SK-N-SH (cell line): ENCODE measurements around the gene RNF223. TPM values are rescaled to one million over a fixed set of nuclear protein-coding genes. Genes with fewer than 3 reads are reported as not detected.

Experiments used
- CTCF ChIA-PET: fragments of 300-600, 350-600 bp; formaldehyde crosslinking; extraction: SDS; loops from one replicate; lab custom pipeline; 2021; lab: Yijun Ruan, JAX
- POLR2A ChIA-PET: fragments of 350-600 bp; sonication (Branson Sonifier 250); formaldehyde crosslinking; extraction: SDS; loops from one replicate; lab custom pipeline; 2020; ENCODE audit warnings: antibody characterized with exemption, inconsistent platforms; lab: Yijun Ruan, JAX
- DNase-seq: peaks from one replicate; pipeline ENCODE4 v3.0.0; 2012
- H2AFZ ChIP-seq: fragments of 200-600 bp; sonication (generic); 2 replicates; pipeline ENCODE4 v1.8.1; 2016; ENCODE audit warnings: antibody characterized with exemption, mild to moderate bottlenecking, low read depth
- H3F3A ChIP-seq: fragments of 200-600 bp; sonication (generic); replicated peaks from 2 replicates; pipeline ENCODE3; 2016; ENCODE audit warnings: antibody characterized with exemption, mild to moderate bottlenecking; ENCODE audit not compliant: insufficient read depth
- H3K27ac ChIP-seq, 2 experiments: fragments of 200-500 bp in 1 of 2; fragments of 200-600 bp in 1 of 2; sonication (Bioruptor generic) in 1 of 2; sonication (generic), shearing (Covaris generic) in 1 of 2; 2 replicates each; pipeline versions ENCODE4 v1.5.1 to v1.6.1; 2014 to 2016; ENCODE audit warnings: low read depth in 2 of 2, inconsistent platforms in 1 of 2, low read length in 1 of 2, mild to moderate bottlenecking in 1 of 2, mixed read lengths in 1 of 2
- H3K27me3 ChIP-seq: fragments of 200-600 bp; sonication (generic), shearing (Covaris generic); 2 replicates; pipeline ENCODE4 v1.6.1; 2016; ENCODE audit warnings: mixed run types; ENCODE audit not compliant: insufficient read depth
- H3K36me3 ChIP-seq, 2 experiments: fragments of 200-500 bp in 1 of 2; fragments of 200-600 bp in 1 of 2; sonication (Bioruptor generic) in 1 of 2; sonication (generic) in 1 of 2; replicated peaks in 1 of 2; 2 replicates each; pipeline versions ENCODE3 to v1.5.1; 2014 to 2016; ENCODE audit warnings: low read length in 1 of 2, mild to moderate bottlenecking in 1 of 2; ENCODE audit not compliant: insufficient read depth in 2 of 2, control insufficient read depth in 1 of 2
- H3K4me1 ChIP-seq, 2 experiments: fragments of 200-500 bp in 1 of 2; fragments of 200-600 bp in 1 of 2; sonication (Bioruptor generic) in 1 of 2; sonication (generic), shearing (Covaris generic) in 1 of 2; 2 replicates each; pipeline versions ENCODE4 v1.5.1 to v1.6.1; 2014 to 2016; ENCODE audit warnings: low read depth in 1 of 2, low read length in 1 of 2, mixed run types in 1 of 2; ENCODE audit not compliant: insufficient read depth in 2 of 2, control insufficient read depth in 1 of 2
- H3K4me2 ChIP-seq: fragments of 200-600 bp; sonication (generic), shearing (Covaris generic); 2 replicates; pipeline ENCODE4 v1.6.1; 2017; ENCODE audit warnings: mixed run types
- H3K4me3 ChIP-seq, 2 experiments: fragments of 200-500 bp in 1 of 2; fragments of 200-600 bp in 1 of 2; sonication (Bioruptor generic) in 1 of 2; sonication (generic), shearing (Covaris generic) in 1 of 2; 2 replicates each; pipeline versions ENCODE4 v1.5.1 to v1.8.1; 2014 to 2016; ENCODE audit warnings: low read depth in 2 of 2, inconsistent platforms in 1 of 2, low read length in 1 of 2, mild to moderate bottlenecking in 1 of 2, mixed read lengths in 1 of 2, moderate library complexity in 1 of 2
- H3K79me2 ChIP-seq: fragments of 200-600 bp; sonication (generic); 2 replicates; pipeline ENCODE4 v1.8.1; 2017; ENCODE audit warnings: mild to moderate bottlenecking; ENCODE audit not compliant: insufficient read depth
- H3K9ac ChIP-seq: fragments of 200-600 bp; sonication (generic); 2 replicates; pipeline ENCODE4 v1.6.1; 2017; ENCODE audit warnings: mixed run types
- H3K9me2 ChIP-seq: fragments of 200-600 bp; sonication (generic); 2 replicates; pipeline ENCODE4 v1.6.1; 2017; ENCODE audit warnings: mixed run types
- H3K9me3 ChIP-seq: fragments of 200-600 bp; sonication (generic); 2 replicates; pipeline ENCODE4 v1.6.1; 2017; ENCODE audit warnings: mixed run types, mild to moderate bottlenecking, moderate library complexity
- H4K20me1 ChIP-seq: fragments of 200-600 bp; sonication (generic); 2 replicates; pipeline ENCODE4 v1.6.1; 2017; ENCODE audit warnings: mild to moderate bottlenecking, mixed run types; ENCODE audit not compliant: insufficient read depth
- FOXJ3 ChIP-seq: sonication (generic); formaldehyde crosslinking; IDR thresholded peaks from 2 replicates; pipeline ENCODE4 v1.5.1; 2020; ENCODE audit warnings: mild to moderate bottlenecking, missing genetic modification reagents
- FOXM1 ChIP-seq: IDR thresholded peaks from 2 replicates; pipeline ENCODE4 v1.4.0; 2012; ENCODE audit warnings: low read depth, mild to moderate bottlenecking
- GABPA ChIP-seq: IDR thresholded peaks from 2 replicates; pipeline ENCODE4 v1.4.0; 2012; ENCODE audit warnings: low read depth, mild to moderate bottlenecking
- MEF2A ChIP-seq: IDR thresholded peaks from 2 replicates; pipeline ENCODE4 v1.4.0; 2012; ENCODE audit warnings: low read depth, borderline replicate concordance
- RAD21 ChIP-seq: IDR thresholded peaks from 2 replicates; pipeline ENCODE4 v1.6.1; 2012; ENCODE audit warnings: mild to moderate bottlenecking, low read length
- REST ChIP-seq: IDR thresholded peaks from 2 replicates; pipeline ENCODE4 v1.6.1; 2012; ENCODE audit warnings: mild to moderate bottlenecking, low read depth, low read length, moderate library complexity
- SMC3 ChIP-seq: IDR thresholded peaks from 2 replicates; pipeline ENCODE4 v1.6.1; 2012; ENCODE audit warnings: low read depth, low read length, improper control_type of control experiment
- WGBS: methylation state at CpG from one replicate; pipeline ENCODE4 v1.1.6; 2017; ENCODE audit warnings: low lambda C conversion rate; 5-methylcytosine and 5-hydroxymethylcytosine counted together
- polyA plus RNA-seq, 3 experiments: library from polyadenylated mRNA; depleted of rRNA; stranded (reverse); fragments of >200 nt; gene quantifications; 2 replicates each; pipeline ENCODE4 v1.2.3, GENCODE V29; 2012
- TF ChIP-seq, protein P1 (sequence below): fragments of 150-350 bp; IDR thresholded peaks from 2 replicates; pipeline ENCODE4 v1.6.1; 2016; ENCODE audit warnings: mild to moderate bottlenecking, low read depth, low read length

The RNF223 gene
- polyA plus RNA-seq, 1 of the 3 experiments (the other 2 are of a cell fraction) = not detected

DNA sequence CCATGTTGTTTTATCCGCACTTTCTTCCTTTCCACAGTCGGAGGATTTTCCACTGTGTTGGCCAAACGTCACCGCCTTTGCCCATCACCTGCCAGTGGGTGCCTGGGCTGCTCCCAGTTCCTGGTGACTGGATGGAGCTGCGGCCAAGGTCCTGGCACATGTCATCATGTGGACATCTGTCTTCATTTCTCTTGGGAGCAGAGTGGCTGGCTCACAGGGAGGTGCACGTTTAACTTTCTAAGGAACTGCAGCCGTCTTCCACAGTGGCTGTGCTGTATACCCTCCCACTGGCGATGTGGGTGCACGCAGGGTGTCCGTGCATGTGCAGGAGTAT is 19.5 kb upstream of the RNF223 start:
- no peaks in the 10 kb centered on the region for H3K9me2 ChIP-seq
- H3K4me2 ChIP-seq = no peak overlapping the region
- TF ChIP-seq REST = no peak
- TF ChIP-seq SMC3 = no peak
- no peak for TF ChIP-seq FOXJ3 (CRISPR knock-in tag)
- H3K4me1 ChIP-seq = no peaks in the 10 kb centered on the region
- ChIA-PET CTCF (no interaction called here), POLR2A (no interaction called here)
- no peaks in the 10 kb centered on the region for H3K9me3 ChIP-seq
- no peak for DNase-seq
- H4K20me1 ChIP-seq = no peaks in the 10 kb centered on the region
- no peak overlapping the region for H3K27ac ChIP-seq
- WGBS = 92% methylated on average over 9 of the region's 10 CpGs
- H3K79me2 ChIP-seq = no peaks in the 10 kb centered on the region; the same call in 1 of the 2 replicates
- H3K36me3 ChIP-seq = no peaks in the 10 kb centered on the region
- H3F3A ChIP-seq = peaks cover 3% of the 10 kb centered on the region
- H3K4me3 ChIP-seq = no peak overlapping the region
- H3K27me3 ChIP-seq = no peaks in the 10 kb centered on the region
- H3K9ac ChIP-seq = no peak overlapping the region
- no peak overlapping the region for H2AFZ ChIP-seq

DNA sequence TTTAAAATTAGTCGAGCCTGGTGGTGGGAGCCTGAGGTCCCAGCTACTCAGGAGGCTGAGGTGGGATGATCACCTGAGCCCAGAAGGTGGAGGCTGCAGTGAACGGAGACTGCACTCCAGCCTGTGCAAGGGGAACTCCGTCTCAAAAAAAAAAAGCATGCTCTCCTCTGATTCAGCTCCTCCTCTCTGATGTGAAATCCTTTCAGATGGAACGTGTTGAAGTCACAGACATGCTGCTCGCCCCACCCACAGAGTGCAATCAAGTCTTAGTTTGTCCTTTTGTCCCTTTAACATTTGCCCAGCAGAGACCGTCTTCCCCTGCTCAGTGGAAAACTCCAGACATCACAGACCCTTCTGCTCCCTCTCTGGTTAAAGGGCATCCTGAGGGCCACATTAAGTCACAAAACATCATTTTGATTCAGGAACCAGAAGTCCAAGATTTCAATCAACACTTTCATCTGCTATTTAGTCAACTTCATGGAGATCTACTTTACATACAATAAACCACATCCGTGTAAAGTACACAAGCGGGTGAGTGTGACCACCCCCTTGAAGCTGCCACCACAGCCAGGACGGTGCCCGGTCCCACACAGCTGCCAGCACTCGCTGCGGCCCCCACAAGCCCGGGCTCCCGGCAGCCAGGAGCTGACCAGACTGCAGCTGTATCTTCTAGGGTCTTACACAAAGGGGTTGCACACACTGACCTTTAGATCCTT is 18.9 kb upstream of the RNF223 start:
- no peak overlapping the region for H2AFZ ChIP-seq
- CTCF ChIA-PET = no interaction called here
- no peaks in the 10 kb centered on the region for H3K9me3 ChIP-seq
- no peaks in the 10 kb centered on the region for H3K4me1 ChIP-seq
- no peak overlapping the region for H3K4me2 ChIP-seq
- peaks cover 3% of the 10 kb centered on the region for H3F3A ChIP-seq
- no peak overlapping the region for H3K9ac ChIP-seq
- TF ChIP-seq, protein P1, sequence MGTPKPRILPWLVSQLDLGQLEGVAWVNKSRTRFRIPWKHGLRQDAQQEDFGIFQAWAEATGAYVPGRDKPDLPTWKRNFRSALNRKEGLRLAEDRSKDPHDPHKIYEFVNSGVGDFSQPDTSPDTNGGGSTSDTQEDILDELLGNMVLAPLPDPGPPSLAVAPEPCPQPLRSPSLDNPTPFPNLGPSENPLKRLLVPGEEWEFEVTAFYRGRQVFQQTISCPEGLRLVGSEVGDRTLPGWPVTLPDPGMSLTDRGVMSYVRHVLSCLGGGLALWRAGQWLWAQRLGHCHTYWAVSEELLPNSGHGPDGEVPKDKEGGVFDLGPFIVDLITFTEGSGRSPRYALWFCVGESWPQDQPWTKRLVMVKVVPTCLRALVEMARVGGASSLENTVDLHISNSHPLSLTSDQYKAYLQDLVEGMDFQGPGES = no peak
- TF ChIP-seq MEF2A = no peak
- no peak for TF ChIP-seq FOXM1
- TF ChIP-seq GABPA = no peak
- TF ChIP-seq RAD21 = no peak
- H3K27me3 ChIP-seq = no peaks in the 10 kb centered on the region
- peak; percentile 14 for DNase-seq
- no peaks in the 10 kb centered on the region for H3K9me2 ChIP-seq
- H3K36me3 ChIP-seq = no peaks in the 10 kb centered on the region
- H3K27ac ChIP-seq = no peak overlapping the region
- POLR2A ChIA-PET = no interaction called here
- no peaks in the 10 kb centered on the region; the same call in 1 of the 2 replicates for H3K79me2 ChIP-seq
- H3K4me3 ChIP-seq = no peak overlapping the region
- H4K20me1 ChIP-seq = no peaks in the 10 kb centered on the region
- WGBS = 94% methylated on average over 8 of the region's 14 CpGs
